ENCODE data around the gene CNNM1. TPM values are rescaled to one million over a fixed set of nuclear protein-coding genes. Genes with fewer than 3 reads are reported as not detected.

Gene CNNM1
- polyA plus RNA-seq, 3 donors: under 0.01 to 0.59 (median 0.04) TPM

DNA sequence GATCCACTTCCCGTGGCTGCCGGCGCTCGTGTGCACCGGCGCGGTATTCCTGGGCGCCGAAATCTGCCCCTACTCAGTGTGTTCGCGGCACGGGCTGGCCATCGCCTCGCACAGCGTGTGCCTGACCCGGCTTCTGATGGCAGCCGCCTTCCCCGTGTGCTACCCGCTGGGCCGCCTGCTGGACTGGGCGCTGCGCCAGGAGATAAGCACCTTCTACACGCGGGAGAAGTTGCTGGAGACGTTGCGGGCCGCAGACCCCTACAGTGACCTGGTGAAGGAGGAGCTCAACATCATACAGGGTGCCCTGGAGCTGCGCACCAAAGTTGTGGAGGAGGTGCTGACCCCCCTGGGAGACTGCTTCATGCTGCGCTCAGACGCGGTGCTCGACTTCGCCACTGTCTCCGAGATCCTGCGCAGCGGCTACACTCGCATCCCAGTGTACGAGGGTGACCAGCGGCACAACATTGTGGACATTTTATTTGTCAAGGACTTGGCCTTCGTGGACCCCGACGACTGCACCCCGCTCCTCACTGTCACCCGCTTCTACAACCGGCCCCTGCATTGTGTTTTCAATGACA, 1.3 kb downstream of the CNNM1 start:
- no peak overlapping the region for H3K27ac ChIP-seq (ENCODE audit: low read depth, low read length)
- 23 to 31% (median 27%) methylated on average over 45 of the region's 45 CpGs for WGBS, 3 donors

DNA sequence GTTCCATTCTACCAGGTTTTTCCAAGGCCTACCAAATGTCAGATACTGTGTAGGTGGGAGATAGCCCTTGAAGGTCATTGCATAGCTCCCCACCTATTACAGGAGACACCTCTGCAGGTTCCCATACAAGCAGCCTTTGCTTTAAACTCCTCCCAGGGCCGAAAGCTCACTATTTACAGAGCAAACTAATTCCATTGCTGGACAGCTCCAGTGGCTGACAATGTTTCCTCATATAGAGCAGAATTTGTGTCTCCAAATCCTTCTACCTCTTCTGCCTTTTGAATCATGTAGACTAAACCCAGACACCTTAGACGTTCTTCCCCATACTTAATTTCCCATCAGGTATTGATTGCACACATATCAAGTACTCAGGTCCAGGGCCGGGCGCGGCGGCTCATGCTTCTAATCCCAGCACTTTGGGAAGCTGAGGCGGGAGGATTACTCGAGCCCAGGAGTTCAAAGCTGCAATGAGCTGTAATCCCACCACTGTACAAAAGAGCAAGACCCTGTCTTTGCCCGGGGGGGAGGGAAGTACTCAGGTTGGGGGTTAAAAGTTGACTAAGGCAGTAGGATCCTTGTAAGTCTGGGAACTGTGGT, 2.1 kb downstream of the CNNM1 start:
- H3K27ac ChIP-seq (ENCODE audit: low read depth, low read length): no peak overlapping the region
- 49 to 81% (median 81%) methylated on average over 9 of the region's 9 CpGs for WGBS, 3 donors

DNA sequence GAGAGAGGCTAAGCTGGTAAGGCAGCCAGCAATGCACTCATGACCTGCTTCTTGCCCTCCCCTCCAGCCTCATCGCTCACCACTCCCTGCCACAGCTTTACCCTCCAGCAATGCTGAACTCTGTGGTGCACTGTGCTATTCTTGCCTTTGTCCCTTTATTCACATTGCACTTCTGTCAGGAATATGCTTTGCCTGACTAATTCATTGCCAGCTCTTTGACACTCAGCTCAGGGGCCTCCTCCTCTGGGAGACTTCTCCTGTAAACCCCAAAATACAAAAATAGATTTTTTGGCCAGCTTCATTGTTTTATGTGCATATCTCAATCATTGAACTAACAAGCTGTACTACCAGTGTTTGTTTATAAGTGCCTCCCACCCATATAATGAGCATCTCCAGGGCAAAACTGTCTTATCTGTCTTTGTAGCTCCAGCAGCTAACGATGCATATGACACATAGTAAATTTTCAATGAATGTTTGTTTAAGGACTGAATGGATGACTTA, 8.2 kb downstream of the CNNM1 start:
- H3K27ac ChIP-seq (ENCODE audit: low read depth, low read length): no peak overlapping the region
- WGBS, 3 donors: 46 to 56% (median 56%) methylated on average over 2 of the region's 2 CpGs

DNA sequence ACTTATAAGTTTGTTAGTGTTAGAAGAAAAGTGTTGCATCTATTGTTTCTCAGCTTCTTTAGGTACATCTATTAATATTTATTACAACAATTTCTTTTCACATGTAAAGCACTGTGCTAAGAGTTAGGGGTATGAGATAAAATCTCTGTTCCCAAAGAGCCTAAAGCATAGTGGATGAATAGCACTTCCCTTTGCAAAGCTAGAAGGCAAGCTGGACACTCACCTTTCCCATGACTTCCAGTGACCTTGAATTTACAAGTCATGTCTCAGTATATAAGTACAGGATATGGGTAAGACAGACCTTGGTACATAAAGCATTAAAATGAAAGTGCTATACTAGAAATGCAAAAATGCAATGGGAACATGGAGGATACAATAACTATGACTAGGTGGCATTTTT, 8.7 kb downstream of the CNNM1 start:
- H3K27ac ChIP-seq (ENCODE audit: low read depth, low read length): no peak overlapping the region

DNA sequence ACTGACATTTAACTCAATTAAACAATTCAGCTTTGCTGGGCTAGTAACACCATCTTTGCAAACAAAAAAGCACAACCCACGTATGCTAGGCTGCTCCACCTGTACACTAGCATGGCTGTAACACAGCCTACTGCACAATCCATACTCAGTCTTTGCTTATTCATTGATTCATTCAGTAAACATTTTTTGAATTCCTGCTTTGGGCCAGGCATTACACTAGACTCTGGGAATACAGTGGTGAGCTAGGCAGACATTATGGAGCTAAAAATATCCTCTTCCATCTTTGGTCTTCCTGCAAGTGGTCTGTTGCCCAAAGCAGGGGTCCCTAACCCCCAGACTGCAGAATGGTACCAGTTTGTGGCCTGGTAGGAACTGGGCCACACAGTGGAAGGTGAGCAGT, 9.9 kb downstream of the CNNM1 start:
- WGBS, 3 donors: 74 to 75% (median 74%) methylated on average over 1 of the region's 1 CpG

DNA sequence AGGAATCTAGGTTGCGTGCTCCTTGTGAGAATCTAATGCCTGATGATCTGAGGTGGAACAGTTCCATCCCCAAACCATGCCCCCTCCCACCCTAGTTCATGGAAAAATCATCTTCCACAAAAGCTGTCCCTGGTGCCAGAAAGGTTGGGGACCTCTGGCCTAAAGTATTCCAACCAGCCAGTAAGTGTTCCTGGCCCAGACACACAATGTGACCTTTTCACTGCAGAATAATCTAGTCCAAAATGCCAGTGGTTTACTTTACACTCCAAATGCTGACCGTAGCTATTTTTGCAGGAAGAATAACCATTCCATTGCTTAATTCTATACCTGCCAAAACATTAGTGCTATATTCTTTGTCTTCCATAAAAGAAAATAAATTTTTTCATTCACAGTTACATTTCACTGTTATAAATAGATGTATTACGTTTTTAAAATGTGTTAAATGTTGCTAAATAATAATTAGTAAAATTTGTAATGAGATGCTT, 10.4 kb downstream of the CNNM1 start:
- 83 to 89% (median 84%) methylated on average over 3 of the region's 3 CpGs for WGBS, 3 donors
- no peak overlapping the region for H3K27ac ChIP-seq (ENCODE audit: low read depth, low read length)

More for the DNA sequence above, 9.9 kb downstream of the CNNM1 start:
- H3K27ac ChIP-seq (ENCODE audit: low read depth, low read length): no peak overlapping the region

DNA sequence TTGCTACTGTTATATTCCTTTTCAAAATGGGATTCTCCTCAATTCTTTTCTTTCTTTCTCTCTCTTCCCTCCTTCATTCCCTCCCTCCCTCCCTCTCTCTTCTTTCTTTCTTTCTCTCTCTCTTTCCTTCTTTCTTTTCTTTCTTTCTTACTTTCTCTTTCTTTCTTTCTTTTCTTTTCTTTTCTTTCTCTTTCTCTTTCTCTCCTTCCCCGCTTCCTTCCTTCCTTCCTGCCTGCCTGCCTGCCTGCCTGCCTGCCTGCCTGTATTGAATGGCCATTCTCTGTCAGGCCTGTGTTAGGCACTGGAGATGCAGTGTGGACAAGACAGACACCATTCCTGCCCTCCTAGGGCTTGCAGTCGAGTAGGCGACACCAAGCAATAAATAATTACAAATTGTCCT, 11.5 kb downstream of the CNNM1 start:
- no peak overlapping the region for H3K27ac ChIP-seq (ENCODE audit: low read depth, low read length)
- 93 to 97% (median 93%) methylated on average over 3 of the region's 3 CpGs for WGBS, 3 donors

DNA sequence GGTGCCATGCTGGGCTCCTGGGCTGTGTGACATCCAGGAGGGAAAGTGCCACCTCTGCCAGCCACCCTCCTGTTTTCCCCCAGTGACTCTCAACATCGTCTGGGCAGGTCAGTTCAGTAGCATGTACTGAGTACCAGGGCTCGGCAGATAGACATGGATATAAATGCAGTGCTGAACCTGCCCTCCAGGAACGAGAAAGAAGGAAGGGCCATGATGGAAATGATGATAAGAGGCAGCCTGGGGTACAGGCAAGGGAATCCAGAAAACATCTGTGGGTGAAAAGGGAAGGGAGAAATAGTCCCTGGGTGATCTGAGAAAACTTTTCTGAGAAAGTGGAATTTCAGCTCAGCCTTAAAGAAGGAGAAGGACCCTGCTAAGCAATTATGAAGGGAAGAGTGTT, 12.1 kb downstream of the CNNM1 start:
- no peak overlapping the region for H3K27ac ChIP-seq (ENCODE audit: low read depth, low read length)
- WGBS, 3 donors: 58 to 68% (median 60%) methylated on average over 3 of the region's 3 CpGs

DNA sequence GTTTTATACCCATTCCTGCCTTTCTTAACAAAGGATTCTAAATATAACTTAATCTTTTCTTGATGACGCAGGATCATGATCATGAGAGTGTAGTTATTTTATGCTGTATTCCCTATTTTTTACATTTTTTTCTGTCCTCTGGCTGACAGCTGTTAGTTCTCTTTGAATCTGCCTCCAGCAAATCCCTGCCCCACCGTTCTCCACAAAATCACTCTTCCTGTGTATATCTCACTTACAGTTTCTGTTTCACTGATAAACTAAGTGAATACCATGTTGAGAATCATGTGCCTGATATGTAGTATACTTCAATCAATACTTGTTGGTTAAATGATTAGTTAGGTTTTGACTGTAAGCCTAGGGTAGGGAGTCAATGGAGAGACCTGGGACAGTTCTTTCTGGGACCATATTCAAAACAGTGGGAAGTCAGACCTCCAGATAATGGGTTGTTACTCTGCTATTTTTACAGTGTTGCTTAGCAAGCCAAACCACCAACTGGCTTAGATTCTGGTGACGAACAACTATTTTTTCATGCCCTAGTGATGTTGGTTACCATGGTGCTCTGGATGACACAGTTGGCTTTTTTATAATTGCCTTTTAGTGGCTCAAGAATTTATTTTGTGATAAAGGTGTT, 12.8 kb downstream of the CNNM1 start:
- no peak overlapping the region for H3K27ac ChIP-seq (ENCODE audit: low read depth, low read length)
- 48 to 52% (median 49%) methylated on average over 3 of the region's 3 CpGs for WGBS, 3 donors

DNA sequence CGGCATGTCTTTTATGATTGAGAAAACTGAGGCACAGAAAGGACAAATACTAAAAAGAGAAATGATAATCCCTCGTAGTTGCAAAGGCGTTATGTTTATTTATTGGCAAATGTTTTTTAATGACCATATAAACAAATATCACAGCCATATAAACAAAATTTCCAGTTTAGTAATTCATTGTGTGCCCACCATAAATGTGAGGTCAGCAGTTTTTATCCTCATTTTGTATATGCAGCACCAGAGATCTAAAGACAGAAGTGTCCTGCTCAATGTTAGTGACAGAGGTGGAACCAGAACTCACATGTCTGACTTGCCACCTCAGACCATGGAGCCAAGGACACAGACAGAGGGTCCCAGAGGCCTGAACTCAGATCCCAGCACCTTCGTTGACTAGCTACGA, 14.1 kb downstream of the CNNM1 start:
- WGBS, 3 donors: 92 to 93% (median 92%) methylated on average over 5 of the region's 5 CpGs
- H3K27ac ChIP-seq (ENCODE audit: low read depth, low read length): no peak overlapping the region

DNA sequence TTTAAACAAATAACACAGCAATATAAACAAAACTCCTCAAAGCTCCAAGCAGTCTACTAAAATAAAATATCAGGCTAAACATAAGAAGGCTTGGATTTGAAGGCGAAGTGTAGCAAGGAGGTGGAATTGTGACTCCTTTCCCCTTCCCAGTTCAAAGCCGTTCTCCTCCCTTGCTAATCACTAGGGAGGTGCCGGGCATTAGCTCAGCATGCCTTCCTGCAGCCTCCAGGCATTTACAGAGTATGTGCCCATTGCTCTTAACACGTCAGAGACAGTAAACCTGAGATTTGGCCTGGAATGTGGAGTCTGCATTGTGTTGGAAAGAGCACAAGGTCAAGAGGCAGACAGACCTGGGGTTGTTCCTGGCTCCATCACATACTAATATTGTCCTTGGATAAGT, 15.6 kb downstream of the CNNM1 start:
- no peak overlapping the region for H3K27ac ChIP-seq (ENCODE audit: low read depth, low read length)
- WGBS, 3 donors: 60 to 83% (median 62%) methylated on average over 4 of the region's 4 CpGs

DNA sequence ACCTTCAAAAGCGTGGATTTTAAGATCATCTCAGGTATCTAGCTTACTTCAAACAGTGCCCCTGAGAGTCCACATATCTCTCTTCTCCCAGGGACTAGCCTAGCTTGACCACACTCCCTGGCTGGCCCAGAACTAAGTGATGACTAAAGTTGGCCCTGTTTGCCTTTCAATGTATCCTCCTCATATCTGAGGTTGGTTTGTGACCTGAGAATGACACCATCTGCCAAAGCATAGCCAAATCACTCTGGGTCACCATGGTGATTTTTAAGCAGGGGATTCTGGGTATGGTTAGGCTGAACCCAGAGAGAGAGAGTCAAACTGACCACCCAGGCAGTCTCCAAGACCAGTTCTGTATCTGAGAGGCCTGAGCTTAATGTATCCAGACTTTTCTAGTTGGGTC, 16.2 kb downstream of the CNNM1 start:
- WGBS, 3 donors: 71 to 88% (median 77%) methylated on average over 1 of the region's 1 CpG
- H3K27ac ChIP-seq (ENCODE audit: low read depth, low read length): no peak overlapping the region

DNA sequence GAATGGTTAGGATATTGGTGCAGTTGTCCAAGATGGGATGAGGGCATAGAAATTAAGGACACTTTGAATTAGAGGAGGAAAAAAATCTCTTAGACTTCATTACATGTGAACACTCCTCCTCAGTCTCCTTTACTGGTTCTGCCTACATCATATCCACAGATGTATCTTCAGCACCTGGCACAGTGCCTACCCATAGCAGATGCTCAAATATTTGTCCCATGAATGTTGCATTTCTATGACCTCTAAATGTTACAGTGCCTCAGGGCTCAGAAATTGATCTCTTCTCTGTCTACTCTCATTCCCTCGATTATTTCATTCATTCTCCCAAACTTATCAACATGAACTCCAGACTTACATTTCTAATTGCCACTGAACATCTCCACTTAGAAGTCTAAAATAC, 17.1 kb downstream of the CNNM1 start:
- H3K27ac ChIP-seq (ENCODE audit: low read depth, low read length): no peak overlapping the region
- 55 to 87% (median 75%) methylated on average over 1 of the region's 1 CpG for WGBS, 3 donors

DNA sequence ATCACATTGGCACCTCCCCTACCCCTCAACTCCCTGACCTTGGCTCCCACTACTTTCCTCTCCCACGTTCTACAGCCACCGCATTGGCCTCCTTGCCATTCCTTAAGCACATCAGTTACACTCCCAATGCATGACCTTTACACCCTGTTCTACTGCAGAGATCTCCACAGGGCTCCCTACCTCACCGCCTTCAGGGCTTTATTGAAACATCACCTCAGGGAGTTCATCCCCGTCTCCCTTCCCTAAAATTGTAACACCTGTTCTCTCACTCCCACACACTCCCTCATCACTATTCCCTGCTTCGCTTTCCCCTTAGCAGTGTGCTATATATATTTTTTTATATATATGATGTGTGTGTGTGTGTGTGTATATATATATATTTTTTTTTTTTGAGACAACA, 18.5 kb downstream of the CNNM1 start:
- WGBS, 3 donors: 82 to 89% (median 82%) methylated on average over 5 of the region's 5 CpGs
- H3K27ac ChIP-seq (ENCODE audit: low read depth, low read length): no peak overlapping the region

DNA sequence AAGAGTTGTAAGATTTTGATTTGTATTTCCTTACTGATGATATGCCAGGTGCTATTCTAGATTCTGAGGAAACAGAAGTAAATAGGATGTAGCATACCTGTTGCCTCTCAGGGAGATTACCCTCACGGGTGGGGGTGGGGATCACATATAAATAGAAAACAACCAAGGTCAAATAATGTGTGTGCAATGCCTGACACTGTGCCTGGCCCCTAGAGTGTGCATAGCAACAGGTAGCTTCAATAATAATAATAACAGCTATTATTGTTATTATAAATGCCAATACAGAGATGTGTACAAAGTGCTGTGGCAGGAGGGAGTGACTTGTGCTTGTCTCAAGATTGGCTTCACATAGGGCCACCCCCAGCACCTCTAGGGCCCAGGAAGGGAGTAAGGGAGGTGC, 24.0 kb downstream of the CNNM1 start:
- WGBS, 3 donors: 56 to 84% (median 83%) methylated on average over 1 of the region's 1 CpG
- no peak overlapping the region for H3K27ac ChIP-seq (ENCODE audit: low read depth, low read length)

DNA sequence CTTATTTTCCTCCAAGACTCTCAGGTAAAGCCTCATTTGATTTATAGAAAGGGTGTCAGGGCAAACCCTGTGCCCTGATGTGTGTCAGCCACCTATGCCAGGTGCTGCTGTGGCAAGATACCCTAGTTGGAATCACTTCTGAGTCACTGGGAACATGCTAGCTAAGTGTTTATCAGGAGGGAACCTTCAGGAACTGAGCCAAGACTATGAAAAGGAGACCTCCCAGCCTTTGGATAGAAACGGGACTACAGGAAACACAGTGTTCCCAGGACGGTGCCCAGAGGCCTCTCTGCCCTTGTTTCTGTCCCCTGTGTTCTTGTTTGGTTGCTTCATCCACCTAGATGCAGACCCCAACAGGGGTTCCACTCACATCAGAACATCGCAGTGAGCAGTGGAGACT, 28.5 kb downstream of the CNNM1 start:
- no peak overlapping the region for H3K27ac ChIP-seq (ENCODE audit: low read depth, low read length)
- WGBS, 3 donors: 46 to 57% (median 53%) methylated on average over 3 of the region's 3 CpGs

DNA sequence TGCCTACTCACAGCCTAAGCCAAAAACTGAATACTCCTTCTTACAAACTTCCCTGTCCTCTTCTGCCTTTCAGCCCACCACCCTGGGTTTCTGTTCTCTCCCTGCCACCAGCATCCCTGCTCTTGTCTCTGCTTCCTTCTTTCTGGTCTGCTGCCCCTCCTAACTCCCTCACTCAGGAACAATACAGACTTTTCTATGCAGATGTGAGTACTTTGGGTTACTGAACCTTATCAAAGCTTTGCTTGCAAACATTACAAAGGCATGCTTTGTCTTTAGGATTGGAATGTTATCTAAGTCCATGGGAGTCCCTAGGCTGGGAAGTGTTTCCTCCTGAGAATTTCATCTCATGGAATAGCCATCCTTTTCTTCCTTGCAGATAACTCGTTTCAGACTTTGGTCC, 28.9 kb downstream of the CNNM1 start:
- H3K27ac ChIP-seq (ENCODE audit: low read depth, low read length): no peak overlapping the region
- WGBS, 3 donors: 74 to 76% (median 74%) methylated on average over 1 of the region's 1 CpG

DNA sequence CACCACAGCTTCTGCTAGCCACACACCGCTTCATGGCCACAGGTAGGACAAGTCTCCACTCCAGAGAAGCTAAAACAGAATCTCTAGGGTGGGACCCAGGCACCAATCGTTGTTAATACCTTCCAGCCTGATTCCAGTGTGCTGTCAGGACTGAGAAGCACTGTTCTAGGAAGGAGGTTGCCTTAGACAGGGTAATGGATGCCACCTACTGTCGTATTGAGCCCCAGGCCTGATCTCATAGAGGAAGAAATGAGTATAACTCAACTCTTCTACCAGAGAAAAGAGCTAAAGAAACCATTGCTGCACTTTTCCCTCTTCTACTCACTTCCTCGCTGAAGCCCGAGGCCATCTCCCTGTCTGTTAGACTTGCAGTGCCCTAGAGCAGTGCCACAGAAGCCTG, 31.8 kb downstream of the CNNM1 start:
- no peak overlapping the region for H3K27ac ChIP-seq (ENCODE audit: low read depth, low read length)
- WGBS, 3 donors: 70 to 76% (median 73%) methylated on average over 5 of the region's 5 CpGs

DNA sequence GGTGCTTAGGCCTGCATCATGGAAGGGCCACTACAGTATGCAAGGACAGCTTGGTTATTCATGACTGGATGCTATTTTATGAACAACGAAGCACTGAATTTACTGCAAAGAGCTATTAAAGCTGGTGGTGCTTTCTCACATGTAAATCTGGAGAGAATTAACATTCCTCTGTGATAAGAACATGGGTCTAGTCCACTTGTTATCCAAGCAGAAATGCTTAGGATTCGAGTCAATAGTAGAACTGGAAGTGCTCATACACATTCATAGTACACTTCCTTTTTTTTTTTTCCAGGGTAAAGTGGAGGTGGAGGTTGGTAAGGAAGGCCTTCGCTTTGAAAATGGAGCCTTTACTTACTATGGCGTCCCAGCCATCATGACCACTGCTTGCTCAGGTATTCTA, 35.0 kb downstream of the CNNM1 start:
- no peak overlapping the region for H3K27ac ChIP-seq (ENCODE audit: low read depth, low read length)
- WGBS, 3 donors: 73 to 80% (median 74%) methylated on average over 4 of the region's 4 CpGs

DNA sequence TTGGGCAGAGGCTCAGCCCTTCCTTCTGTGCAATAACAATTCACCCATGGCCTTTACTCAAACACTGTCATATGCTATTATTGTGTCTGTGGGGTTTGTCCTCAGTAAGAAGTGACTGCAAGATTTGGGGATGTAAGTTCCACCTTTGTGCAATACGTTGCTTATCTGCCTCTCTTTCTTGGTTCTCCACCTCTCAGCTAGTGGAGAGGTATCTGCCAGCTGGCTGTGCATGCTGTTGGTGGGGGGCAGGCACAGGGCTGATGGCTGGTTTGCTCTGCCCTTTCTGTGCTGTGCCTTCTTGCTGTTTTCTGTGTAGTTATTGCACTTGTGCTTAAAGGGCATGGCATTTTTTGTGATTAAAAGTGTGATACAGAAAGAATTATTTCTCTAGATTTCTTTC, 36.2 kb downstream of the CNNM1 start:
- 32 to 52% (median 42%) methylated on average over 1 of the region's 1 CpG for WGBS, 3 donors
- H3K27ac ChIP-seq (ENCODE audit: low read depth, low read length): no peak overlapping the region
